Stimulated activated CD4-positive, alpha-beta T cell treated with anti-CD3 and anti-CD28 coated beads, Interleukin-1b, Interleukin-23, amount 100 ng/mL, for 4 hours (primary cell): ENCODE results near the gene SMYD3.
A peak's percentile ranks its signal among the peaks of the same experiment; 100 is the strongest.

ENCODE experiments used
- DNase-seq, 2 donors: peaks; one replicate each; pipeline ENCODE4 v3.0.0-alpha.2; 2020; ENCODE audit warnings: low read depth in 2 of 2

The SMYD3 gene

DNA sequence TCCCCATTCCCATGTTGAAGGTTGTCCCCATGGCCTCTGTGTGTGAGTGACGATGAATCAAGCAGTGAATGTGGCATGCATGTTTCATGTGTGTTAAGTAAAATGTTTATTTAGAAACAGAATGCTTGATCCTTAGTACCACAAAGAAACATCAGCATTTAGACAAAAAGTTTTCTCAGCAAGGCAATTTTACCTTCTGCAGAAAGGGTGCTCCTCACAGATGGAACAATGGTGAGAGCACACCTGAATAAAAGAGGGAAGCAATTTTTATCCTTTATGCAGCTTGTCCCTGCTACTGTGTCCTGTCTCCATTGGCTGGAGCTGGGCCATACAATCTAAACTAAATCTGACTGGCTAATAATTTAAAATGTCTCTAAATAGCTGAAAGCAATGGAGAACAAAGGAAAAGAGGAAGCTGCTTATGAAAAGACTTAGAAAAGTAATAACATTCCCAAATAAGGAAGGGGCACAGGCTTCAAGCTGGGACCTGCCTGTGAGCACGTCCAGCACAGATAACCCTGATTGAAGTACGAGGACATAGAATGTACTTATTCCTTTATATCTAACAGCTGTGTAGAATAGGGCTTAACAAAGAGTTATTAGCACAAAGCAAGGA is 8.4 kb upstream of the SMYD3 start:
- DNase-seq = no peak

DNA sequence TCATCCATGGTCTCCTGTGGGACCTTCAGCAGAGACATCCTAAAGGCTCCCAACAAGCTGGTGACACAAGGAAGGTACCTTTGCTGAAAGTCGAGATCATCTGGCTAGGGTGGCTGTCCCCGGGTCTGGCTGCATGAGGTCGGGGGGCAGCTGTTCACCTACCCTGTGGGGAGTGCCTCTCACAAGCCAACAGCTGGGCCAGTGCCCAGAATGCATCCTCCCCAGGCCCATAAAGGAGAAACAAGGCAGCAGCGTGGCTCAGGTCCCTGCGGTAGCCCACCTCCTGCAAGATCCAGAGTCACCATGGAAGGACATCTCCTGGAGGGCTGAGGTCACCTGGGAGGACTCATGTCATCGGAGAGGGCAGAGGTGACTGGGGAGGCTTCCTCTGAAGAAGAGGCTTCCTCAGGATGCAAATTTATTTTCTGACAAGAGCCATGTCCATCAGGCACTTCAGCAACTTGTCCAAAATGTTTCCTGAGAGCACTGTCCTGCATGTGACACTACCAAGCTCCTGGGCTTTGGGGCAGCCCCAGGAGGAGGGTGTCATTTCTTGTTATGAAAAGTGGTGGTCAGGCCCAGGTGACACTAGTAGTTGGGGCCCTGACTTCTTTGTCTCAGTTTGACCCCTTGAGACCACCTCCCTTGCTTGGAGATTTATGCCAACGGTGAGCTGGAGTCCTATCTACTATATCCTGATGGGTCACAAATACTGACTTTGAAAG is 6.7 kb upstream of the SMYD3 start:
- no peak for DNase-seq

DNA sequence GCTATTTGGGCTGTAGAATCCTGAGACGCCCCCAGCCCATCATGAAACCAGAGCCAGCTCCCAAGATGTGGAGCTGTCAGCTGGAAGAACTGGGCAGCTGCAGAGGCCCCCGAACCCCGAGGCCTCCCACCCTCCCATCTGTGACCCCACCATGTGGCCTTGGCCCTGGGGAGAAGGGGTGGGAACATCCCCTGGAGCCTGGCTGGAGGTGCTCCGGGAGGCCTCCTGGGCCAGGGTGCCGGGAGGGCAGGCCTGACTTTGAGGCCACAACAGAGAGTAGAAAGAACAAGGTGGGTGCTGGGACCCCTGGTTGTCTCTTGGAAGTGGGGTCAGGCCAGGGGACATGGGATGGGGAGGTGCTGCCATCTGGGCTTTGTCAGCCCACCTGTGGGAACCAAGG is 6.0 kb upstream of the SMYD3 start:
- DNase-seq = no peak

DNA sequence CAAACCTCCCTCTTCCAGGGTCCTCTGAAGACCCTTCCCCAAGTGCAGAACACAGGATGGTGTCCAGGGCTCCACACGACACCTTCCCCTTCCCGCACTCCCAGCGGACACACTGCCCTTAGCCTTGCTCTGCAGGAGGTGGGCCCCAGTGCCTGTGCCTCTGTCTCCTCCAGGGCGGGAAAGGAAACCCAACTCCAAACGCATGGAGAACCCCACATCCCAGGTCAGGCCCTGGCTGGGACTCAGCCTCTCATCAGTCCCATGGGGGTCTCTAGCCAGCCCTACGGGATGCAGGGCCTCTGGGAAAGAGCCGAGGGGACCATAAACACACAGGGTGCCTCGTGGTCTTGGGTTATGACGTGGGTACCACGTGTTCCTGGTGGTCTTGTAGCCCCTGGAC is 5.6 kb upstream of the SMYD3 start:
- no peak for DNase-seq

DNA sequence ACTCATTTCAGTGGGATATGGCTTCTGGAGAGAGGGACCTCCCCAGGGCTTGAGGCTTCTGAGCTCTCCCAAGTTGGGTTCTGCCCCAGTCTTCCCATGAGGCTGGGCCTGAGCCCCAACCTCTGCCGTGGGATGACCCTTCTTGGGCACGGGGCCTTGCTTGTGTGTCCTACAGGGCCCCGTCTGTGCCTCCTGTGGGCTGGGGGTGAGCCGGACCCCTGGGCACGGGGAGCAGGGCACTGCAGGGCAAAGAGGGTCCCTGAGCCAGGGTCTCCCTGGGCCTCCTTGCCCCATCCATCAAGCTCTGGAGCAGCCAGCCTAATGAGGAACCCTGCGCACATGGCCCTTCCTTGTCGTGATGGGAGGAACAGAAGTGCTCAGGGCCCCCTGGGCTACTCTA is 5.2 kb upstream of the SMYD3 start:
- no peak for DNase-seq

DNA sequence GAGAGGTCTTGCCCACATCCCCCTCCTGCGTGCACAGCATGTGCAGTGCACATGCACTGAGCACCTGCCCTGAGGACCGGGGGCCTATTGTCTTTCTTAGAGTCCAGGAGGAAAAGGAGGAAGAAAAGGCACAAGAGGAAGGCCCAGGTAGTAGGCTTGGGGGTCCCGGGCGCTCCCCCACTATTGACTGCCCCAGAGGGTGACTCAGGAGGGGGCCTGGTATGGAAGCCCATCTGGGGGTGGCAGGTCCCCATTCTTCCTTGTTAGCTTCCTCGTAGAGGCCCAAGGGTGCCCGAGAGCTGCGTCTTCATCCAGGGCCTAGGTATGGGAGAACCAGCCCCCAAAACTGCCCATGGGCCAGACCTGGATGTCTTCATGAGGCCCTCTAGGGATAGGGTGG is 4.1 kb upstream of the SMYD3 start:
- DNase-seq = no peak

DNA sequence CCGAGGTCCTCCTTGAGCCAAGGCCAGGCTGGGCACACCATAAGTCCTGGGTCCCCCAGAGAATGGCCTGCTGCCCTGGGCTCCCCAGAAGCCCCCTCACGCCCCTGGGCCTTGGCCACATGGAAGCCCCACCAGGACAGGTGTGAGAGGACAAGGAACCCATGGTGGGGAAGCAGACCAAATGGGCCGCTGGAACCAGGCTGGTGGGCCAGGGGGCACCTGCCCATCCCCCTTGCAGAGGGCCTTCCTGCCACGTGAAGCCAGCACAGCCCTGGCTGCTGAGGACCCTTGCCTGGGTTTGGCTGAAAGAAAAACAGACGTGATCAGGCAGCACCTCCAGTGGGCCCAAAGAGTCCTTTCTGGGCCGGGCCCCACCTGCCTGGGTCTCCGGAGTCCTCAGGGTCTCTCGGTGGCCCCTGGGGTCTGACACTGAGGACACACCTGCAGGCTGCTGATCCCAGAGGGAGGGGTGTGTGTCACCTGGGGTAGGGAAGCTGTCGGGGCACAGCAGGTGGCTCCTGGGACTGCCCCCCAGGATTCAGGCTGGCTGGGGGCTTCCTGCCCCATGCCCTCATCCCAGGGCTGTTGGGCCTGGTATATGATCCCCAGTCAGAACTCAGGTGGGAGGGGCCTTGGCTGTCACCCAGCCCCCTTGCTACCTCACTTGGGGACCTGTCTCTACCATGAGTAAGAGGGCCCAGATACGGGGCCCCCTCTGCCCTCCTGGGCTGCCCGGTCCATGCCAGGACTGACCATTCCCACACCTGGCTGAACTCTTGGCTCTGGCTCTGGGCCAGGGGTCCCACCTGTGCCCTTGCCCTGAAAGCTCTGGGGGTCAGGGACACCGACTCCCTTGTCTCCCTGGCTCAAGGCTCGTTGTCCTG is 3.3 kb upstream of the SMYD3 start:
- DNase-seq = no peak

DNA sequence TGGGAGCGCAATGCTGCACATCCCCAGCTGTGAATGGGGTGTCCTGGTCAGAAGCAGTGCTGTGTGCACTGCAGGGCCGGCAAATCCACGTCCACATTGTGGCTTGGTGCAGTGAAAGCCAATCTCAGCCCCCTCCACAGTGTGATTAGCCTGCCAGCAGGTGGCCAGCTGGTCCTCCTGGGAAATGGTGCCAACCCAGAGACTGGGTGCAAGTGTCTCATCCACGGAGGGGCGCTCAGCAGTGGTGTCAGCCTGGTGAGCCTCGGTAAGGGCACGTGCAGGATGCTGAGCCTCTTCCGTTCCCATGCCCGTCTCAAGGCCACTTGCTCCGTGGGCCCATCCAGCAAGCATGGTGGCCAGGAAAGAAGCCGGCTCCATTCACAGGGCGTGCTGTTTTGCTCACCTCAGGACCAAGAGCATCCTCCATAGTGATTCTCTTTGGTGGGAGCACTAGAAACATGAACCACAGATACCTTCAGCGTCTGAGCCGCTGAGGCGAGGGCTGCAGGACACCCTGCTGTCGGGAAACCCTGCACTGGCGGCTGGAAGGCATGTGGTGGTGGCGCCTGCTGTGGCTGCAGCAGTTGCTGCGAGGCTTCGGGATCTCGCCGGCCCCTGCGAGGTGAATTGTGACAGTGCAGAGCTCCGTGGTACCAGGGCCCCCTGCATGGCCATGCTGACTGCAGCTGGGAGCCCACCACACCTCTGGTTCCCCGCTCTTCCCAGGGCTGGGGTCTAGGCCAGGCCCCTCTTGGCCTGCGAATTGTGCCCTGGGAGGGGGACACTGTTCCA is 2.0 kb upstream of the SMYD3 start:
- DNase-seq = no peak

DNA sequence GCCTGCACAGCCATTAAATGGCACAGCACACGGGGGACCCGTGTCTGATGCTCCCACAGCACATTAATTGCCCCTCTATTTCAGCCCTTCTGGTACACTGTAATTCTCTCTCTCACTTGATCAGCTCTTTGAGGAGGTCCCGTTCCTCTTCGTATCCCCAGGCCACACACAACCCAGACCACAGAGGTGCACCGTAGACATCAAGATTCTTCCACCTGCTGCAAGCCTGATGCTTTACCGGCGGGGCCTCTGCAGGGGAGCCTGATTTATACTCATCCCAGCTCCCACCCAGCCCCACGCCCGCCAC is 759 bp downstream of the SMYD3 start:
- peak in 1 of 2 donors; percentile 5 for DNase-seq

DNA sequence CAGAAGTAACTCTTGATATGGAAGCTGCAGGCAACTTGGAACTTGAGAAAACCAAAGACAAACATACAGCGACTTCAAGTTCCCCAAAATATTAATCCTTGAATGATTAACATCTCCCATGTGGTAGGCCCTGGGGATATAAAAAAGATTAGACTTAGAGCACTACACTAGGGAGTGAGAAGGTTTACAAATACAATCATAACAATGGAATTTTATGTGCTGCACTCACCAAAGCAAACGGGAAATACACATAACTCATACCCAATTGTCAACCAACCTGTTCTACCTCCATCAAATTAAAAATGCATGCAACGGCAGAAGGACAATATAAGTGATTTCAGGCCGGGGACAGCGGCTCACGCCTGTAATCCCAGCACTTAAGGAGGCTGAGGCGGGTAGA is 3.7 kb downstream of the SMYD3 start:
- DNase-seq = no peak

DNA sequence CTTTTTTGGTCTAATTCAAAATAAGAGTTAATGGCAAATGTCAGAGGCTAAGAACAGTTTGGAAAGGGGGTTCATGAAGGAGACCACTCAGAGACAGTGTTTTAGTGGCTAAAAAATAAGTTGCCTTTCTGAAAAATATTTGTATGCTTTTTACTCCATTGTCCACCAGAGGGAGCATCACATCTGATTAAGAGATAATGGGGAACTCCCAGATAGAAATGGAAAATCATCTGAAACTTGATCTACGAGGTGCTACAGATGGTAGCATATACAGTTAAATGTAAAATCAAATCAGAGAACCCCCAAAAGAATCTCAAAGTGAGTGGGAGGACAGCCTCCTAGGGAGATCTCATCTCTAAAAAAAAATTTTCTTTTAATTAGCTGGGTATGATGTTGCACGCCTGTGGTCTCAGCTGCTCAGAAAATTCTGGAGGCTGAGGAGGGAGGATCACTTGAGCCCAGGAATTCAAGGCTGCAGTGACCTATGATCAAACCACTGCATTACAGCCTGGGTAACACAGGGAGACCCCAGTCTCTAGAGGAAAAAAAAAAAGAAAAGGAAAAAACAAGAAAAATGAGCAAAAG is 9.7 kb downstream of the SMYD3 start:
- DNase-seq = peak in 1 of 2 donors; percentile 22

DNA sequence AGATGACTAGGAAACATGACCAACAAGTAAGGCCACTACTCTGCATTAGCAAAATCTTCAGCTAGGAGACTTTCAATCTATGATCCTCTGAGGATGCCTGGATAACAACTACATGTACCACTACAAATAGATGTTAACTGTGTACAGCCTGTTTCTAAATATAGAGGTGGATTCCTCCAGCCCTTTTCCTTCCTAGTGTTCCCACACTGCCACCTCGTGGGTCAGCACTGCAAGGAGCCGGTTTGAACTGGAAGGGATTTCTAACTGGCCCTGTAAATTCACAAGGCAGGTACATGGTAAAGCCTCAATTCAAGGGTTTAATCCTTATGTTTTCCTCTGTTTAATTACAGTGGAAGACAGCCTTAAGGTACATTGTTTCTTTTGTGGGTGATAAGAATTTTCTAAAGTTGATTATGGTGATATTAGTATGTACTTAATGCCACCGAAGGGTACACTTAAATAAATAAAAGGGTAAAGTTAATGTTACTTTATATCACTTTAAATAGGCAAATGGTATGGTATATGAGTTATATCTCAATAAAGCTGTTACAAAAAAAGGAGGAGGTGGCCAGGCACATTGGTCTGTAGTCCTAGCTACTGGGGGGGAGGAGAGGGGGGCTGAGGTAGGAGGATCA is 14.4 kb downstream of the SMYD3 start:
- peak in 1 of 2 donors; percentile 33 for DNase-seq

DNA sequence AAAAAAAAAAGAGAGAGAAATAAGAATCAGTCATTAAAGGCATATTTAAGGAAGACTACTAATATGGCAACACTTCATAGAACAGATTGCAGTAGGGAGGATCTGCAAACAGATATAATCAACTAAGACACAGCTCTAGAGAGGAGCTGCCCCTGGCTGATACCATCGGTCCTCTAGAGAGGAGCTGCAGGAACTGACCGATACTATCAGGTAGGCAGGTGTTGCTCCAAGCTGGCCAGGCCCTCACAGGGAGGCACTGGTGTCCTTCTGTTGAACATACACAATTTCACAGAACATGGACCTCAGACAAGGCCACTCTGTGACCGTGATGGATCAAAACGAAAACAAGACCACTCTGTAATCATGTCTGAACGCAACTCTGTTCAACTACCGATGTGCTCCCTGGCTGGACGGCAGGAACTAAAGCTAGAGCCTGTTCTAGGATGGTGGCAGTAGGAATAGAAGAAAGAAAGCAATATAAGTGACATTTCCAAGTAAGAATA is 15.5 kb downstream of the SMYD3 start:
- DNase-seq = no peak

DNA sequence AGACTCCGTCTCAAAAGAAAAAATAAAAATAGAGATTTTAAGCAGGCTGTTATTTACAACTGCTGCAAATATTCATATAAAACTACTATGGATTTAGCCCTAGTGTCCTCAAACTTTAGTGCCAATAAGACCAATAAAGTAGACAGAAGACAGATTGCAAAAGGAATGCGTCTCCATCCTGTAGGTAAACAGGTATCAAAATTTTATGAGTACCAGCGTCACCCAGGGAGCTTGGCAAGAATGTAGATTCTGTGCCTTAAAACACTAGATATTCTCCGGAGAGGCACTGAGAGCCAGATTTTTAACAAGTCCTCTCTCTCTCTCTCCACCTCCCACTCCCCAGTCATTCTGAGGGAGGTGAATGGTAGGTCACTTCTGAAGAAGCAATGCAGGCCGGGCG is 18.4 kb downstream of the SMYD3 start:
- DNase-seq = no peak

DNA sequence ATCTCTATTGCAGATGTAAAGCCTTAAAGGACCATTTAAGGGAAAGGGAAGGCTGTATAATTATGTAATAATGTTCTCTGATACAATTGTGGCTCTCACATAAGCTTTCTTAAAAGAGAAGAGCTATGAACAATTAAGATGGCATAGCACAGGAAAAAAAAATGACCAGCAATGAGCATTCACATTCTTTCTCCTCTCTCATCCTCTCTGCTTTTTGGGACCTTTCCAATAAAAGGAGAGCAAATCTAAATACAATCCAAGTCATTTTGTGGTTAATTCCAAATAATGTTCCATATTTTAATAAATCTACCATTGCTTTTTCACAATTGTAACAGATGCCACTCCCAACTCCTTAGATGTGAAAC is 23.5 kb downstream of the SMYD3 start:
- DNase-seq = no peak

DNA sequence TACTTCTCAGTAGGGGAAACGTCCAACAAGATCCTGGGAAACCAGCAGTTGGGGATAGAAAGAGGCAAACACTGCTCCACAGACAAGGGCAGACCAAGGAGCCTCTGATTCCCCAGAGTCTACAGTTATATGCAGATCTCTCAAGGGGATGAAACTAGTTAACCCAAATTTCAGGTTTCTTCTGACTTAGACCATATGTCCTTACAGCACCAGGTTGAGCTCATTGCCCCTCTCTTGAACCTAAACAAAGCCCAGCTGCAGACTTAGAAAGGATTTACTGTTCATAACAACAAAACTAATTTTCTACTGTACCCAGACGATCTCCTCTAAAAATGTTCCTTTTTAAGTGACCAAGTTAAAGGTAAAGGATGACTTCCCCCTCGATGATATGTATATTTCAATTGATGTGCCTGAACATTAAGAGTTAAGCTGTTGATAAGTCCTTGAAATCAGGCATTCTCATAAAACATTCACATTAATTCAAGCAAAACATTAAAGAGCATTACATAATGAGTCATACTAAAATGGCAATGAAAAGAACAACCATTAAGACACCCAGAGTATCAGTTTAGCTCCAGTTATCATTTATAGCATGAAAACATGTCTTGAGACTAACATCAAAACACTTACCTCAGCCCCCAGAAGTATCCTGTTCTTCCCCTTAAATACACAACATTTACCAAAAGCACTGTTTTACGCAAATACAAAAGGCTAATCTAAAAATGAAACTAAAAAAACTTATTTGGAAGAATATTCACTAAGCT is 24.1 kb downstream of the SMYD3 start:
- DNase-seq = no peak

DNA sequence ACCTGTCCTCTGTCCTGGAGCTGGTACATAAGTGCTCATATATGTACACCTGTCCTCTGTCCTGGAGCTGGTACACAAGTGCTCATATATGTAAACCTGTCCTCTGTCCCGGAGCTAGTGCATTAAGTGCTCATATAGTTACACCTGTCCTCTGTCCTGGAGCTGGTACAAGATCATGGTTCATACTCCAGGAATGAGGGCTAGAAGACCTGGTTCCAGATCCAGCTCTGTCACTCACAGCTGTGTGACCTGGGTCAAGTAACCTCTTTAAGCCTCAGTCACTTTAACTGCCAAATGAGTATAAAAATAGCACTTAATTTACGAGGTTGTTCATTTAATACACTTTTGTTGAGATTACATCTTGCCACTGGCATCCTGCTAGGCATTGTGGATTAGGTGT is 28.0 kb downstream of the SMYD3 start:
- DNase-seq = no peak

DNA sequence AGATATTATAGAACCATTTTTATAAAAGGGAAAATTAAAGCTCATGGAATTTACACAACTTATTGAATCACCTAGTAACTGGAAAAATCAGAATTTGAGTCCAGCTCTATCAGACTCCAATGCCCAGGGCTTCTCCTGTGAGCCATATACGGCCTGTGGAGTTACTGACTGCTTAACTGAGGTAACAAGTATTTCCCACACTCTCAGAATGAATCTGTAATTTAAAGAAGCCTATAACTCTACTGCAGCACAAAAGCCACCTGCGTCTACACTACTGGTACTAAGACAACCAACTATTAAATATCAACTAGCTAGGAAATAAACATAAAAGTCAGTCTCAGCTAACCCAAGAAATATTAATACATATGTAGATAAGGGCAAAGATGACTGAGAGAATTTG is 29.4 kb downstream of the SMYD3 start:
- no peak for DNase-seq

DNA sequence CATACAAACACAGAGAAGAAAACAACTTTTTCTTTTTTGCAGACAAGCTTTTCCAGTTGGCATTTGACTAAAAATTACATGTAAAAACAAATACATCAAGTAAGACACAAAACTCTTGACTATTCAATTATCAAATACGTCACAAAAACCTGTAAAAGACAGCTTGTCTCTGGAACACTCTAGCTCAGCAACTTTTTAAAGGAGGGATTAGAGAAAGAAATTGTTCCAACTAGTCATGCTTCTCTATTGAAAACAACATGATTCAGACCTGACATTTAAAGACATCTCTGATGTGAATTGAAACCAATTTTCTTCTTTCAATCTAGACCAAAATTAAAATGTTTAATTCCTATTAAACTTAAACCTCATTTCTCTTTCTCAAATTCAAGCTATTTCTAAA is 30.3 kb downstream of the SMYD3 start:
- no peak for DNase-seq

DNA sequence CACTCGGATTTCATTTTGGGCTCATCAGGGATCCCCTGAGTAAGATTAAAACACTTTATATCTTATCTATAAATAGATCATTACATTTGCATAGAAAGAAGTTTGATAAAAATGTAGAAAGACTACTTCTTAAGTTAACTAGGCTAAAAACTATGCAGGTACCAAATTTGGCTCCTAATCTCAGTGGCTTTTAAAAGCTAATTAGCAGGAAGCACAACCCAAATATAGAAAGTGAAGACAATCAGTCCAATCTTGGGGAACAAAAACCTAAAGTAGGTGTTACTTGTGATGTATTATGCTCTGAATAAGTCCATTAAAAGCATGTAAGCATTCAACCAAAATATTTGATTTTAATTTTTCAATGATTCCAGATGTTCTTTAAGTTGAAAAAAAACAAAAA is 35.4 kb downstream of the SMYD3 start:
- no peak for DNase-seq

DNA sequence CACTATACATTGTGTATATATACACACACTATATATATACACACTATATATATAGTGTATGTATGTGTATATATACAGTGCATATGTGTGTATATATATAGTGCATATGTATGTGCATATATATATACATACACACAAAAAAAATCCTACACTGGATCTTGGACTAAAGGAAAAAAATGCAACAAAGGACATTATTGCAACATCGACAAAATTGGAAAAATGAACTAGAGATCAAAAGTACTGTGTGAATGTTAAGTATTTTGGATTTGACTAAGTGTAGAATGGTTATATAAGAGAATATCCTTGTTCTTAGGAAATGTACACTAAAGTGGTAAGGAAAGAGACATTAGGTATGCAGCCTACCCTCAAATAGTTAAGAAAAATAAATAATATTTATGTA is 36.5 kb downstream of the SMYD3 start:
- no peak for DNase-seq
